Upper lobe of right lung (tissue), 1 donor: ENCODE measurements around the gene RBPJL. TPM values are rescaled to one million over a fixed set of nuclear protein-coding genes. Genes with fewer than 3 reads are reported as not detected.

Experiments used
- ATAC-seq: fragments of 200-7000 bp; cut with Tn5 transposase; one replicate; pipeline ENCODE4 v1.9.1; 2020; ENCODE audit warnings: mild to moderate bottlenecking, moderate library complexity
- DNase-seq: peaks from one replicate; pipeline ENCODE4 v3.0.0-alpha.2; 2020
- H3K27ac ChIP-seq: fragments of 200-600 bp; one replicate; pipeline ENCODE4 v1.8.0; 2022
- H3K27me3 ChIP-seq: fragments of 200-600 bp; one replicate; pipeline ENCODE4 v1.8.0; 2022; ENCODE audit warnings: mild to moderate bottlenecking
- H3K36me3 ChIP-seq: fragments of 200-600 bp; one replicate; pipeline ENCODE4 v1.8.0; 2022
- H3K4me1 ChIP-seq: fragments of 200-600 bp; one replicate; pipeline ENCODE4 v1.8.0; 2022
- H3K4me3 ChIP-seq: fragments of 200-600 bp; one replicate; pipeline ENCODE4 v1.8.0; 2022; ENCODE audit warnings: mild to moderate bottlenecking
- H3K9me3 ChIP-seq: fragments of 200-600 bp; one replicate; pipeline ENCODE4 v1.8.0; 2022
- intact Hi-C: fragments of 100-400 bp; cut with DNase I; formaldehyde crosslinking; loops from one replicate; pipeline ENCODE4 v1.11.0; 2022
- total RNA-seq: library from RNA; stranded (reverse); fragmentation: NEBNext Ultra II Directional; extraction: Animal tissue kit (Norgen Biotek cat#: 25700); gene quantifications from one replicate; pipeline ENCODE4 v1.2.1, GENCODE V29; 2021
- TF ChIP-seq, protein P1 (sequence below): fragments of 200-600 bp; IDR thresholded peaks from one replicate; pipeline ENCODE4 v1.8.0; 2022; ENCODE audit warnings: antibody characterized with exemption
- donor health status: DM: no; HTN: yes; CAD: no; lungs with severe emphysema.

RBPJL gene
- total RNA-seq, 1 donor from 2014 or later = not detected

DNA sequence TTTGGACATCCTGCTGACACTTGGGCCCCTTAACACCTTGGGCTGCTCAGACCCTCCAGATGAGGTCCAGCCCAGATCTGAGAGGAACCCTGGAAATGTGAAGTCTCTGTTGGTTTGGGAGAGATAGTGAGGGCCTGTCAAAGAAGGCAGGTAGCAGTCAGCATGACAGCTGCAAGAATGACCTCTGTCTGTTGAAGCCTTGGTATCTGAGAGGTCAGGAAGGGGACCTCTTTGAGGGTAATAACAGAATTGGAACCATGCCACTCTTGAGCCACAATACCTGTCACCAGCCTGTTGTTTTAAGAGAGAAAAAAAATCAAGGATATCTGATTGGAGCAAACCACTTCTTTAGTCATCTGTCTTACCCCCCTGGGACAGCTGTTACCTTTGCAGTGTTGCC is 60.5 kb downstream of the RBPJL start:
- DNase-seq (no peak), ATAC-seq (no peak)
- TF ChIP-seq, protein P1, sequence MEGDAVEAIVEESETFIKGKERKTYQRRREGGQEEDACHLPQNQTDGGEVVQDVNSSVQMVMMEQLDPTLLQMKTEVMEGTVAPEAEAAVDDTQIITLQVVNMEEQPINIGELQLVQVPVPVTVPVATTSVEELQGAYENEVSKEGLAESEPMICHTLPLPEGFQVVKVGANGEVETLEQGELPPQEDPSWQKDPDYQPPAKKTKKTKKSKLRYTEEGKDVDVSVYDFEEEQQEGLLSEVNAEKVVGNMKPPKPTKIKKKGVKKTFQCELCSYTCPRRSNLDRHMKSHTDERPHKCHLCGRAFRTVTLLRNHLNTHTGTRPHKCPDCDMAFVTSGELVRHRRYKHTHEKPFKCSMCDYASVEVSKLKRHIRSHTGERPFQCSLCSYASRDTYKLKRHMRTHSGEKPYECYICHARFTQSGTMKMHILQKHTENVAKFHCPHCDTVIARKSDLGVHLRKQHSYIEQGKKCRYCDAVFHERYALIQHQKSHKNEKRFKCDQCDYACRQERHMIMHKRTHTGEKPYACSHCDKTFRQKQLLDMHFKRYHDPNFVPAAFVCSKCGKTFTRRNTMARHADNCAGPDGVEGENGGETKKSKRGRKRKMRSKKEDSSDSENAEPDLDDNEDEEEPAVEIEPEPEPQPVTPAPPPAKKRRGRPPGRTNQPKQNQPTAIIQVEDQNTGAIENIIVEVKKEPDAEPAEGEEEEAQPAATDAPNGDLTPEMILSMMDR = no peak
- no peak overlapping the region for H3K4me3 ChIP-seq
- H3K27me3 ChIP-seq = no peaks in the 10 kb centered on the region
- H3K9me3 ChIP-seq = no peaks in the 10 kb centered on the region
- peaks cover 45% of the 10 kb centered on the region for H3K4me1 ChIP-seq
- intact Hi-C loops = loop anchor here (10.0 kb wide), 1 partner anchor 68 kb away; no protein-coding TSS in a partner anchor
- H3K36me3 ChIP-seq = peaks cover 45% of the 10 kb centered on the region
- H3K27ac ChIP-seq = no peak overlapping the region

Other genes with a start within 250 kb of the RBPJL start
- 1.6 TPM for gene KCNS1, start 205.7 kb upstream of the RBPJL start, total RNA-seq
- 1.3 TPM for gene WFDC5, start 191.7 kb upstream of the RBPJL start, total RNA-seq
- 1.8 TPM for gene WFDC12, start 182.4 kb upstream of the RBPJL start, total RNA-seq
- 4.1 TPM for gene PI3, start 131.9 kb upstream of the RBPJL start, total RNA-seq
- gene SEMG1, start 99.8 kb upstream of the RBPJL start, total RNA-seq = not detected
- not detected for gene SEMG2, start 85.5 kb upstream of the RBPJL start, total RNA-seq
- gene SLPI, start 52.3 kb upstream of the RBPJL start, total RNA-seq = 966 TPM
- gene MATN4, start 1.5 kb downstream of the RBPJL start, total RNA-seq = 0.29 TPM
- 345 TPM for gene SDC4, start 41.6 kb downstream of the RBPJL start, total RNA-seq
- 46.5 TPM for gene SYS1, start 56.3 kb downstream of the RBPJL start, total RNA-seq
- not detected for gene TP53TG5, start 71.5 kb downstream of the RBPJL start, total RNA-seq
- gene DBNDD2, start 101.4 kb downstream of the RBPJL start, total RNA-seq = 66.2 TPM
- gene PIGT, start 109.3 kb downstream of the RBPJL start, total RNA-seq = 66.3 TPM
- gene WFDC2, start 162.9 kb downstream of the RBPJL start, total RNA-seq = 113 TPM
- gene SPINT3, start 208.8 kb downstream of the RBPJL start, total RNA-seq = not detected
- not detected for gene WFDC6, start 232.6 kb downstream of the RBPJL start, total RNA-seq
- not detected for gene EPPIN, start 240.6 kb downstream of the RBPJL start, total RNA-seq